Muscle of arm (tissue), 12 donors: ENCODE measurements around the gene RPRD1A. TPM values are rescaled to one million over a fixed set of nuclear protein-coding genes. Genes with fewer than 3 reads are reported as not detected.
"Not testable (repeated sequence)": the region's sequence is repeated elsewhere in the genome, so short reads cannot be mapped to it uniquely, and the experiment has no call there.

ENCODE experiments used
- DNase-seq: peaks from one replicate; pipeline ENCODE4 v3.0.0-alpha.2; 2013
- polyA plus RNA-seq, 12 donors: library from polyadenylated mRNA; unstranded; fragments of 120-200 nt; gene quantifications; one replicate each; pipeline ENCODE4 v1.2.1, GENCODE V29; 2013; ENCODE audit not compliant: insufficient read length in 12 of 12

Gene RPRD1A
- polyA plus RNA-seq, 12 donors, result 38.9 to 52.8 (median 46.6) TPM; not detected in 1

GRCh38 chr18:36035253-36035652 is 32.1 kb downstream of the RPRD1A start:
- DNase-seq, result no peak

- no peak for DNase-seq
Observed at GRCh38 chr18:36034299-36034895, 33.0 kb downstream of the RPRD1A start.

GRCh38 chr18:36031903-36032302 is 35.5 kb downstream of the RPRD1A start:
- DNase-seq, result no peak

GRCh38 chr18:36031407-36031806 is 36.0 kb downstream of the RPRD1A start:
- DNase-seq, result no peak

GRCh38 chr18:36028859-36029258 is 38.5 kb downstream of the RPRD1A start:
- no peak for DNase-seq

GRCh38 chr18:36025025-36025424 is 42.3 kb downstream of the RPRD1A start:
- DNase-seq, result no peak

GRCh38 chr18:36024241-36024640 is 43.1 kb downstream of the RPRD1A start:
- DNase-seq, result not testable (repeated sequence)

GRCh38 chr18:36023336-36023735 is 44.0 kb downstream of the RPRD1A start:
- DNase-seq, result no peak

GRCh38 chr18:36020174-36020711 is 47.1 kb downstream of the RPRD1A start:
- no peak for DNase-seq

- DNase-seq, result no peak
Observed at GRCh38 chr18:36017232-36017631, 50.1 kb downstream of the RPRD1A start.

GRCh38 chr18:36015629-36016028 is 51.7 kb downstream of the RPRD1A start:
- no peak for DNase-seq

- no peak for DNase-seq
Observed at GRCh38 chr18:36012891-36013290, 54.5 kb downstream of the RPRD1A start.

- no peak for DNase-seq
Observed at GRCh38 chr18:36009214-36009613, 58.1 kb downstream of the RPRD1A start.

- DNase-seq, result no peak
Observed at GRCh38 chr18:36006997-36007396, 60.4 kb downstream of the RPRD1A start.

GRCh38 chr18:35999925-36000324 is 67.4 kb downstream of the RPRD1A start:
- no peak for DNase-seq

GRCh38 chr18:35998967-35999366 is 68.4 kb downstream of the RPRD1A start:
- no peak for DNase-seq

GRCh38 chr18:35993013-35993412 is 74.3 kb downstream of the RPRD1A start:
- no peak for DNase-seq

- DNase-seq, result no peak
Observed at GRCh38 chr18:35991696-35992095, 75.7 kb downstream of the RPRD1A start.

- no peak for DNase-seq
Observed at GRCh38 chr18:35983818-35984217, 83.5 kb downstream of the RPRD1A start.

GRCh38 chr18:35983147-35983546 is 84.2 kb downstream of the RPRD1A start:
- no peak for DNase-seq

- DNase-seq, result no peak
Observed at GRCh38 chr18:35982409-35983114, 84.8 kb downstream of the RPRD1A start.

GRCh38 chr18:35979112-35979511 is 88.2 kb downstream of the RPRD1A start:
- DNase-seq, result no peak

- DNase-seq, result no peak
Observed at GRCh38 chr18:35974181-35974580, 93.2 kb downstream of the RPRD1A start.
